COR-L47 (cell line): ENCODE measurements around the gene ARAP1.
A peak's percentile ranks its signal among the peaks of the same experiment; 100 is the strongest.

ENCODE experiments used
- DNase-seq: peaks from one replicate; lab custom pipeline; 2025; lab: John Stamatoyannopoulos, UW

Gene ARAP1

DNA sequence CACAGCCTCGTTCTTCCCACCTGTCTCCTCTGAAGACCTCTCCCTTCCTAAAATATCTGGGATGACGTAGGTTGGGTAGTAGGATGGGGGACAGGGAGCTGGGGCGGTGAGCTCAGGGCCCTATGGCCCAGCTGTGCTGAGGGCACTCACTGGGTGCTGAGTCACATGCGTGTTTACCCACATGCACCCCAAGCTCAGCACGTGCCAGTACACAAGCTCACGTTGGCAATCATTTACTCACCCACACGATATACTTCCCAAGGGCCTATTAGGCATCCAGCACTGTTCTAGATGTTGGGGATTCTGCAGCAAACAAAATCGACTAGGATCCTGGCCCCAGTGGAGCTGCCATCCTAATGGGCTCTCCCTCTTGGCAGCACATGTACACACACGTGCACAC is 28.7 kb downstream of the ARAP1 start:
- no peak for DNase-seq

DNA sequence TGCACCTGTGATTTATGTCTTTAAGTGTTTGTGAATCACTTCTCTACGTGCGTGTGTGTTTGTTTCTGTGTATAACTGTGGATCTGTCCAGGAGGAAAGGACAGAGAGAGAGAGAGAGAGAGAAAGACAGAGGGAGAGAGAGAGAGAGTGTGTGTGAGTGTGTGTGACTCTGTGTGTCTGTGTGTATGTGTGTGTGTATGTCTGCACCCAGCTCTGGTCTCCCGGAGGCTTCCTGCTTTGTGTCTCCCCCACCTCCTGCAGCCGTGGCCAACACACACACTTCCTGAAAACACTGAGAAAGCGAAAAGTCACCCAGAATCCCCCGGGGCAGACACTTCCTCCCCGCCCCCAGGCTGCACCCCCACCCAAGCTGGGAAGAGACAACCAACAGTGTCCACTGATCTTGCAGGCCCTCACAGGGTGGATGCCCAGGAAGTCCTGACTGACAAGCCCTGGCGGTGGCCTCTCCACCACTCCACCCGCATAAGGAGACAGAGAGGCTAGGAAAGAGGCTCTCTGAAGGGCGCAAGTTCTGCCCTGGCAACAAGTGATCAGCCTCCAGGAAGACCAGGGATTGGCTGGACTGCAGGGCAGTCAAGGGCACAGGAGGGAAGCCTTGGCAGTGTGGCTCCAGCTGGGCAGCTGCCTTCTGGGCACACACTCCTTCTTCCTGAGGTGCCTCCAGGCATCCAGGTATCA is 30.0 kb downstream of the ARAP1 start:
- DNase-seq, result peak; percentile 68

DNA sequence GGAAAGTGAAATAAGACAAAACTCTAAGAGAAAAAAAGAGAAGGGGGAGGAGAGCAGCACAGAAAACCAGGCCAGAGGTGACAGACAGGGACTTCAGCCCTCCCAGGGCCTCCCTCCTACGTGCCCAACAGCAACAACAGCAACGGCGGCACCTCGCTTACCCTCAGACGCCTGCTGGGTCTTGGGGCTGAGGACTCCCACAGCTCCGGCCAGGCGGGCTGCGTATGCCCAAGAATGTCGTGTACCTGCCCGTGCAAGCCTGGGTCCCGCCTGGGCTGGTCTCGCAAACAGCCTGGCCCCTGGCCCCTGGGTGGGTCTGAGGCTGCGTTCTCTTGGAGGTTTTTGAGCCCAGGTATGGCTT is 30.5 kb downstream of the ARAP1 start:
- no peak for DNase-seq

GRCh38 chr11:72721276-72721675 is 30.9 kb downstream of the ARAP1 start:
- no peak for DNase-seq

DNA sequence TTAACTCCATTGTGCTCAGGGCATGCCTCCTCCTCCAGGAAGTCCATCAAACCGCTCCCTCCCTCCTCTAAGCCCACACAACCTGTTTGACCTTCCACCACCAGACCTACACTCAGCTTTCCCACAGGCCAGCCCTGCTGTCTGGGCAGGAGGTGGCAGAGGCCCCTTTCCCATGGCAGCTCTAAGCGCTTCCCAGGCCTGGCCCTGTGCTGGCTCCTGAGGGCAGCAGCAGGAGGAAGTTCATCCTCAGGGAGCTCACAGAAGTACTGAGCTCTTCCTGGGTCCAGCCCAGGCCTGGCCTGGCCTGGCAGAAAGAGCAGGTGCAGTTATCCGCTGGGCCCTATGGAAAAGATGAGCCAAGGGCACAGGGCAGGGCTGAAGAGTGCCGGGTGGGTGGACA is 31.4 kb downstream of the ARAP1 start:
- no peak for DNase-seq

DNA sequence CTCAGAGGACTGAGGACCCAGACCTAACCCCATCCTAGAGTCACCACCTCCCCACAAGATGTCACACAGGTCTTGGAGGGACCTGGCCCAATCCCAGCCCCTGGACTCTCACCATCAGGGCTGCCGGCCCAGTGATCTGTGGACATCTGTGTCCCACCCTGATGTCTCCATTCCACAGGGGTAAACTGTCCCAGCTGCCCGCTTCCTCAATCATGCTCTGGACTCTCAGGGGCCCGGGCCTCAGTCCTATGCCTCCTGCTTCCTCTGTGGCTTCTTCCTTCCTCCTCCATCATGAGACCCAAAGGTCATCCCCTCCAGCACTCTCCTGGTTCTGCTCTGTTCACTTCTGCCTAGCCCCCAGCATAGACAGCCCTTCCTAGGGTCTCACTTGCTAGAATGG is 32.2 kb downstream of the ARAP1 start:
- no peak for DNase-seq

- no peak for DNase-seq
Measured at GRCh38 chr11:72719551-72719950, 32.7 kb downstream of the ARAP1 start.

- DNase-seq, result no peak
Measured at GRCh38 chr11:72719144-72719543, 33.1 kb downstream of the ARAP1 start.

DNA sequence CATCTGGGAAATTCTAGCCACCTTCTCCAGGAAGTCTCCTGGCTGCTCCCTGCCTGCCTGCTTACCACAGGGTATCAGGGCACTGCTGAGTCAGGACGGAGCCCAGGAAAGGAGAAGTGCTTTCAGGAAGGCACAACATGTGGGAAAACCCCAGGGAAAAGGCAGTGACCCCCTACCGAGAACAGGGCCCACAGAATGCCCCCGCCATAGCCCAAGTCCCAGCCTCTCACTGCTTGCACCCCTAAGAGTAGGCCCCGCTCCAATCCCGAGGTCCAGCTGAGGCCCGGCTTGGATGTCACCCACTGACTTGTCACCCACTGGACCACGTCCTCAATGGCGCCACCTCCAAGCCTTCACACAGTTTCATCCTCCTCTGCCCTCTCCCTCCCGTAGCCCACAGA is 34.1 kb downstream of the ARAP1 start:
- no peak for DNase-seq

DNA sequence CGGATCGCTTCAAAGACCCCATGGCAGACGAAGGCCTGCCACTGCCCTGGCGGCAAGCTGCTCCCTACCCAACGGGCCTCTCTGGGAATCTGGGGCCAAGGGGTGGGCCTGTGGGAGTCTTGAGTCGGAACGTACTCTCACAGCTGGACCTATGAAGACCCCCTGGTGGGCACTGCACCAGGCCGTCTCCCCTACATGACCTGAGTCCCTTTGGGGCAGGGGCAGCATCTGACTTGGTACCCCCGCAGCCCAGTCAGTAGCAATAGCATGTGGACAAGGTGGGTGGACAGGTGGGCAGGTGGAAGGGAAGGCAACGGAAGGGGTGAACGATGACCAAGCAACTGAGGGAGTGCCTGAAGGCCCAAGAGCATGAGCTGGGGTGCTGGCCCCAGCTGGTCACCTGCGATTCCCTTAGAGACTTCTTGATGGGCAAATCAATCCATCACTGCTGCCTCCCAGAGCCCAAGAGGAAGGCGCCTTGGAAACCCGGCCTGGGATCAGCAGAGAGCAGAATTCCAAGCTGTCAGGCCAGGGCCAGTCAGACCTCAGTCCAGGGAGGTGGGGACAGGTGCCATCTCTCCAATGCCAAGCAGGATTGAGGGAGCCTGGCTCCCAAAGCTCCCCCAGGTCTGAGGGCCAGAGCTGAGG is 35.3 kb downstream of the ARAP1 start:
- no peak for DNase-seq

GRCh38 chr11:72716290-72716689 is 35.9 kb downstream of the ARAP1 start:
- peak; percentile 28 for DNase-seq

DNA sequence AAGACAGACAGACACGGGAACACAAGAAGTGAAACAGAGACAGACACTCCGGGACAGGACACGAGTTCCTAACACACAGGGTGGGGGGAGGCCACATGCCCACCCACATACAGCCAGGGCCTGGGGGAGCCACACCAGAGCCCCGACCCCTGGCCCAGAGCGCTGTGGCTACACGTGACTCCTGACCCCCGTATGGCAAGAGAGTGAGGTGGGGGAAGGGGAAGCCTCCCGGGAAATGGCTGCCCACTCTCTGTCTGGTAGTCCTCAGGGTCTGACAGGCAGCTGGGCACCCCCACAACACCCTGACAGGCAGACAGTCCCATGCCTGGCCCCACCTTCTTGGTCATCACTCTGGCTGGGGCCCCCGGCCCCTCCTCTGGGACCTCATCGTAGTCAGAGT is 39.4 kb downstream of the ARAP1 start:
- no peak for DNase-seq

DNA sequence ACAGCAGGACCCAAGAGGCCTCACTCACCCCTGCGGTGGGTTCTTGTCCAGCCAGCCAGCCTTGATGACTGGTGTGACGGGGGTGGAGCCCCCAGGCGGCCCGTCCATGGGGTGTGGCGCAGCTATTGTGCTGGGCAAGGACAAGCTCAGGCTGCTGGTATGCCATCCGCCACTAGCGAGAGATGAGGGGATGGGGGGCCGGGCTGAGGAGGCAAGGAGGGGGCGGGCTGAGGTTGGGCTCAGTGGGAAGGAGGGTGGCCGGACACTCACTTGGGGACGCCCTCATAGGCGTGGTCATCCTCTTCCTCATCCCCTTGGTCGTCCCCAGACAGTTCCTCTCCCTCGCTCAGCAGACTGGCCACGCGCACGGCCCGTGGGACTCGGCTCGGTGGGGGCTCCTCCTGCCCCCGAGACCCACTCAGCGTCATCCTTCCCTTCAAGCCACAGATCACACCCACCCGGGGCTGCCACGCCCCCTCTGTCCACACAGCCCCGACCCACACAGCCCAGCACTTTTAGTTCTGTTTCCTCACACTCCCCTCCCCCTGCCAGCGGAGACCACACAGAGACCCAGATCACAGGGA is 39.9 kb downstream of the ARAP1 start:
- DNase-seq, result no peak

DNA sequence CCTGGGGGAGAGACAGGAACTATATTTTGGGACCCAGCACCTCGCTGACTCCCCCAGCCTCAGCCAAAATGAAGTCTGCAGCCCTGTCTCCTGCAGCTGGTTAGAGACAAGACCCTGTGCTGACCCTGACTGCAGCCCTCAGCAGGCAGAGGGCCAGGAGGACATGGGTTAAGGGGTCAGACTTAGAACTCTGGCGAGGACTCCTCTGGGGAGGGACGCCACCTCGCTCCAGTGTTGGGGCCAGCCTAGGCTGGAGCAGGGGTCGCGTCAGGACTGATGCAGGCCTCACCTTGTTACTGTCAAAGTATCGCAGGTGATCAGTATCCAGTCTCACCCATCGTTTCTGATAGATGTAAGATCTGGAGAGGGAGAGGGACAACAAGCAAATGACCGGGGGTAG is 41.1 kb downstream of the ARAP1 start:
- no peak for DNase-seq

GRCh38 chr11:72710278-72710677 is 41.9 kb downstream of the ARAP1 start:
- no peak for DNase-seq

GRCh38 chr11:72709478-72710238 is 42.5 kb downstream of the ARAP1 start:
- no peak for DNase-seq

GRCh38 chr11:72707032-72707431 is 45.2 kb downstream of the ARAP1 start:
- DNase-seq, result no peak

DNA sequence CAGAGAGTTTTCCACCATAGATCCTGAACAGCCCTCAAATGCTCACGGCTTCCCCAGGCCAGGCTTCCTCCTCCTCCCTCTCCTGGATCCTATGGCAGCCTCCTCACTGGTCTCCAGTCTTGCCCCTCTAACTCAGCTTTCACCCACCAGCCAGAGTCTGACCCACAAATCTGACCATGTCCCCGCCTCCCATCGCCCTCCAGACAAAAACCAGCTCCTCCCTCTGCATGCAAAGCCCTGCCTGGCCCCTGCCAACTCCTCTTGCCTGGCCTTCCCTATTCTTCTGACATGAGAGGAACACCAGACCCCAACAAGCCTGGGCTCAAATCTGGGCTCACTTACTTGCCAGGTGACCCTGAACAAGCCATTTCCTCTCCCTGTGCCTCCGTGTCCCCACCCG is 45.6 kb downstream of the ARAP1 start:
- no peak for DNase-seq

- no peak for DNase-seq
Measured at GRCh38 chr11:72705442-72706365, 46.5 kb downstream of the ARAP1 start.

- DNase-seq, result no peak
Measured at GRCh38 chr11:72704783-72705265, 47.4 kb downstream of the ARAP1 start.

DNA sequence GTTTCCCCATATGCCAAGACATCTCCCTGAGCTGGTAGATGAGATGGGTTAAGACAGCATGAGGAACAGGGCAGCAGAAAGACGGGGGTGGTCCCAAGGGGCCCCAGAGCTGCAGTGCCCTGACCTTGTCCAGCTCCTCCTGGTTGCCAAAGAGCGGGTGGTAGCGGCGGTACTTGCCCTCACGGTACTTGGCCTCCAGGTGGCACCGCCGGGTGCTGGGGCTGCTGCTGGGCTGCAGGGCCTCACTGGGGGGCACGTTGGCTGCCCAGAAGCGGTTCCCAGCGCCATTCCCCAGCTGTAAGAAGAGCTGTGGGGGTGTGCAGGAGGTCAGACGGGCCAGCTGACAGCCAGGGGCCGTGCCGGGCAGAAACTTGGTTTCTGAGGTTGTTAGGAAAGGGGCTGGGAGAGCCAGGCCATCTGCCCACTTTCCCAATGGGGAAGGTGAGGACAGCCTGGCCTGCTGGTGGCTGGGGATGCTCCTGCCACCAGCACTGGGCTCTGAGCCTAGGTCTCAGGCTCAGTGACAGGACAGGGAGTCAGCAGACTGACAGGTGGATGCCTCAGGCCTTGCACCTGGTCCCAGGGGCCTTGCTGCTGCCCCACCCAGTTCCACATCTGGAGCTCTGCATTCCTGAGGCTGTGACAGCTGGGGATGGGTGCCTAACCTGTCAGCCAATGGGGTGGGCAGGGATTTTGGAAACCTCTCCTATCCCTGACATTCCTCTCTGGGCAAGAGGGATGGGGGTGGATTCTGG is 48.0 kb downstream of the ARAP1 start:
- DNase-seq, result no peak
